Colonic mucosa (tissue), 4 donors: ENCODE data around the gene RGS12. TPM values are rescaled to one million over a fixed set of nuclear protein-coding genes. Genes with fewer than 3 reads are reported as not detected.

ENCODE experiments used
- DNase-seq: peaks from one replicate; pipeline ENCODE4 v3.0.0-alpha.2; 2020
- H3K27ac ChIP-seq: fragments of 200-600 bp; one replicate; pipeline ENCODE4 v1.8.0; 2021
- H3K27me3 ChIP-seq: fragments of 200-600 bp; one replicate; pipeline ENCODE4 v1.8.0; 2021
- H3K36me3 ChIP-seq: fragments of 200-600 bp; one replicate; pipeline ENCODE4 v1.8.0; 2021
- H3K4me1 ChIP-seq: fragments of 200-600 bp; one replicate; pipeline ENCODE4 v1.8.0; 2021; ENCODE audit warnings: mild to moderate bottlenecking
- H3K4me3 ChIP-seq: fragments of 200-600 bp; one replicate; pipeline ENCODE4 v1.8.0; 2021
- H3K9ac ChIP-seq, 2 donors: one replicate each; pipeline ENCODE4 v1.7.0; 2013; ENCODE audit warnings: control low read depth in 2 of 2, low read depth in 2 of 2, low read length in 2 of 2
- H3K9me3 ChIP-seq: fragments of 200-600 bp; one replicate; pipeline ENCODE4 v1.8.0; 2021
- intact Hi-C: fragments of 100-400 bp; cut with DNase I; formaldehyde crosslinking; loops from one replicate; pipeline ENCODE4 v1.14.1; 2022
- total RNA-seq, 2 donors: library from RNA; stranded (reverse); fragmentation: NEBNext Ultra II Directional in 1 of 2; extraction: Animal tissue kit (Norgen Biotek cat#: 25700) in 1 of 2; gene quantifications; one replicate each; pipeline ENCODE4 v1.2.1, GENCODE V29; 2021
- TF ChIP-seq, protein P1 (sequence below): fragments of 200-600 bp; IDR thresholded peaks from one replicate; pipeline ENCODE4 v1.8.0; 2022; ENCODE audit warnings: antibody characterized with exemption, mild to moderate bottlenecking
- donor health status: healthy.
- donor health status: DM: no; HTN: no; CAD: no.
- donor health status: DM: no; HTN: no; CAD: no.

The RGS12 gene
- total RNA-seq, 2 donors from 2014 or later, result 18.0 to 25.7 TPM

DNA sequence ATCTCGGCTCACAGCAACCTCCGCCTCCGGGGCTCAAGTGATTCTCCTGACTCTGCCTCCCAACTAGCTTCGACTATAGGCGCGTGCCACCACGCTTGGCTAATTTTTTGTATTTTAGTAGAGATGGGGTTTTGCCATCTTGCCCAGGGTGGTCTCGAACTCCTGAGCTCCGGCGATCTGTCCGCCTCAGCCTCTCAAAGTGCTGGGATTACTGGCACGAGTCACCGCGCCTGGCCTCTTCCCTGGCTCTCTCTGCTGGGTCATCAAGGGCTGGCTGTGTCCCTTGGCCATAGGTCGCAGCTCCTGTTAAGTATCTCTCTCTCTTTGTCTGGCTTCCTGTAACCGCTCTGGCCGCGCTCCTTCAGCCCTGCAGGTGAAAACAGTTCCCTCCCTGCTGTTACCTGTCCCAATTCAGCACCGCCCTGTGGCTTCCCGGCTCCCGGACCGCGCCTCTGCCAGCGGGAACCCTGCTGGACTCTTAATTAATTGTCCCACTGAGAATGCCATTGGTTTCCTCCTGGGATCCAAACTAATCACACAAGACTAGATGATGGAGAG, 1.3 kb upstream of the RGS12 start:
- H3K36me3 ChIP-seq, result no peaks in the 10 kb centered on the region
- TF ChIP-seq, protein P1, sequence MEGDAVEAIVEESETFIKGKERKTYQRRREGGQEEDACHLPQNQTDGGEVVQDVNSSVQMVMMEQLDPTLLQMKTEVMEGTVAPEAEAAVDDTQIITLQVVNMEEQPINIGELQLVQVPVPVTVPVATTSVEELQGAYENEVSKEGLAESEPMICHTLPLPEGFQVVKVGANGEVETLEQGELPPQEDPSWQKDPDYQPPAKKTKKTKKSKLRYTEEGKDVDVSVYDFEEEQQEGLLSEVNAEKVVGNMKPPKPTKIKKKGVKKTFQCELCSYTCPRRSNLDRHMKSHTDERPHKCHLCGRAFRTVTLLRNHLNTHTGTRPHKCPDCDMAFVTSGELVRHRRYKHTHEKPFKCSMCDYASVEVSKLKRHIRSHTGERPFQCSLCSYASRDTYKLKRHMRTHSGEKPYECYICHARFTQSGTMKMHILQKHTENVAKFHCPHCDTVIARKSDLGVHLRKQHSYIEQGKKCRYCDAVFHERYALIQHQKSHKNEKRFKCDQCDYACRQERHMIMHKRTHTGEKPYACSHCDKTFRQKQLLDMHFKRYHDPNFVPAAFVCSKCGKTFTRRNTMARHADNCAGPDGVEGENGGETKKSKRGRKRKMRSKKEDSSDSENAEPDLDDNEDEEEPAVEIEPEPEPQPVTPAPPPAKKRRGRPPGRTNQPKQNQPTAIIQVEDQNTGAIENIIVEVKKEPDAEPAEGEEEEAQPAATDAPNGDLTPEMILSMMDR, result no peak
- H3K4me3 ChIP-seq, result peak overlapping the region; percentile 74
- intact Hi-C loops, result no loop called here
- peaks cover 2% of the 10 kb centered on the region for H3K4me1 ChIP-seq
- DNase-seq, result peak; percentile 73
- H3K9ac ChIP-seq, result peak overlapping the region; percentile 78 to 88
- peak overlapping the region; percentile 96 for H3K27ac ChIP-seq
- H3K9me3 ChIP-seq, result no peaks in the 10 kb centered on the region
- peaks cover 4% of the 10 kb centered on the region for H3K27me3 ChIP-seq

DNA sequence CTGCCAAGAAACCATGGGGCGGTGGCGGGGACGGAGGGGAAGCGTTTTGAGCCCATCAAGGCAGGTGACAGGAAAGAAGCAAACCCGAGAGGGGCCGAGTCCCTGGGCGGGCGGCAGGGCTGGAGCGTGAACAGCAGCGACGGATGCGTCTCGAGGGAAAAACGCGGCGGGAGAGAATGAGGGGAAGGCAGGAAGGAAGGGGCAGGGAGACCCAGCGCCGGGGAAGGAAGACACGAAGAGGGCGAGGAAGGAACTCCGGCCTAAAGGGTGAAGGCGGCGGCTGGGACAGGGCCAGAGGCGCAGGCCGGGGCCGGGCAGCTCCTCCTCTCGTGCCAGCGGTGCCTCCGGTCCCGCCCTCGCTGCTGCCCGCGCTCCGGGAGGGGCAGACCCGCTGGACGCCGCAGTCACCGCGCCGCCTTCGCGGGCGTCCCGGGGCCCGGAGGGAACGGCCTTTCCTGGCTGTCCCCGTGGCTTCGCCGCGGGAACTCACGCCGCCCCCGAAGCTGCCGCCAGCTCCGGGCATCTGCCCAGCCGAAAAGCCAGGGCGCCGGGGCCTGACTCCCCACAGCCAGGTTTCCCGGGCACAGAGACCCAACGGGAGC, 751 bp upstream of the RGS12 start:
- Histone ChIP-seq H3K27me3 (no peaks in the 10 kb centered on the region), H3K4me1 (peaks cover 2% of the 10 kb centered on the region), H3K9ac (peak overlapping the region; percentile 78 to 88), H3K36me3 (no peaks in the 10 kb centered on the region), H3K4me3 (peak overlapping the region; percentile 74), H3K9me3 (no peaks in the 10 kb centered on the region), H3K27ac (peak overlapping the region; percentile 96)
- peak; percentile 78 for DNase-seq
- intact Hi-C loops, result no loop called here
- TF ChIP-seq, protein P1, result no peak

DNA sequence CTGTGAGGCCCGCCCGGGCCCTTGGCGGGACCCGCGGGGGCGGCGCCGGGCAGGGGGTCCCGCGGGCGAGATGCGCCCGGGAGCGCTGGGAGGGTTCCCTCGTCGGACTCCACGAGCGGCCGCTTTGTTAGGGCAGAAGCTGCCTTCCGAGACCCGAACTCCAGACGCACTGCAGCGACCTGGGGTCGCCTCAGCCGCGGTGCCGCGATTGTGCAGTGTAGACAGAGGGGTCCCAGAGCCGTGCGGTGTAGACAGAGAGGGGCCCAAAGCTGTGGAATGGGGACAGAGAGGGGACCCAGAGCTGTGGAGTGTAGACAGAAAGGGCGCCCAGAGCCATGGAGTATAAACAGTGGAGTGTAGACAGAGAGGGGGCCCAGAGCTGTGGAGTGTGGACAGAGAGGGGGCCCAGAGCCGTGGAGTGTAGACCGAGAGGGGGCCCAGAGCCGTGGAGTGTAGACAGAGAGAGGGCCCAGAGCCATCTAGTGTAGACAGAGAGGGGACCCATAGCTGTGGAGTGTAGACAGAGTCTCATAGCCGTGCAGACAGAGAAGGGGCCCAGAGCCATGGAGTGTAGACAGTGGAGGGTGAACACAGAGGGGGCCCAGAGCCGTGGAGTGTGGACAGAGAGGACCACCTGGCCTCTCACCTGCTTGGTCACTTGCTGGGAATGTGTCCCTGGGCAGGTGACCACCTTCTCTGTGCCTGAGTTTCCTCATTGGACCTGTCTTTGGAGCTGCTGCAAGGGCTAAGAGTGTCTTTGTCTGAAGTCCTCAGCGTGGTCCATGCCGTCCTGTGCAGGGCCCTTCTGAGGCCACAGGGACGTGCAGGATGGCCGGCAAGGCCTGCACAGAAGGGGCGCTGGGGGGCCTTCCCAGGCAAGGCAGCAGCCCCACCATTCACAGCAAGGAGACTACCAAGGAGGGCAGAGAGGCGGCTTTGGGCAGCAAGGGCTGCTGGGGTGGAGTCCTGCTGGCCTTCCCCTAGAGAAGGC, 875 bp downstream of the RGS12 start:
- Histone ChIP-seq H3K4me1 (peaks cover 2% of the 10 kb centered on the region), H3K9me3 (no peaks in the 10 kb centered on the region), H3K27ac (peak overlapping the region; percentile 47), H3K9ac (peak overlapping the region; percentile 73 to 75), H3K4me3 (peak overlapping the region; percentile 51), H3K27me3 (no peaks in the 10 kb centered on the region), H3K36me3 (no peaks in the 10 kb centered on the region)
- DNase-seq, result peak; percentile 23
- intact Hi-C loops, result no loop called here
- TF ChIP-seq, protein P1, result no peak

DNA sequence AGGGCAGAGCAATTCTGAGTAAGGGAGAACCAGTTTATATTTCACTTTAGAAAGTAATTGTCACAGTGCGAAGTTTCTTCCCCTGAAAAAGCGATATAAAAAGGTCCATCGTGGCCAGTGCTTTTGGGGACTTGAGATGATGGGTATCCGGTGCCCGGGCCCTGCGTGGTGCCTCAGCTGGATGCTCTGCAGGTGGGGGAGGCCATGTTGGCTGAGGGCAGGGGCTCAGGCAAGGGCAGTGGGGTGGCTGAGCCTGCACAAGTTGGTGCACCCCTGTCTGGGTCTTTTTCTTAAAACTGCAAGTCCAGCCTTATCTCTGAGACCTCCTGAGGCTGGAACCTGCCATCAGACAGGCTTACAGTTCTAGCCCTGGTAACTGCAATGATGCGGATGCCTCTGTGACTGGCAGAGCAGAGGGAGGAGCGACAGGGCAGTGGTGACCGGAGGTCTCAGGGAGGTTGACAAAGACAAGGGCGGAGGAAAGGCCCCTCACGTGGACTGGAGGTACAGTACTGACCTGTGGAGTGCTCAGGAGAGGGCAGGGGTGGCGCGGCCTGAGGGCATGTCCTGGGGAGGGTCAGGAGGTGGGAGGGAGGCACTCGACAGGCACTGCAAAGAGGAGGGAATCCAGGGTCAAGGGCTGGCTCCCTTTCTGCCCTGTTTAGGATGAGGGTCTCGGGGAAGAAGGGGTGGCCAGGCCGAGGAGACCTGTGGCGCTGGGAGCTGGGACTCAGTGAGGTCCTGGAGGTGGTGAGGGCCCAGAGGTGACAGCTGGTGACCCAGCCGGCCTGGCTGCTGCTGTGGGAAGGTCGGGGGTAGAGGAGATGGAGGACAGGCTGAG, 1.8 kb downstream of the RGS12 start:
- Histone ChIP-seq H3K27me3 (no peaks in the 10 kb centered on the region), H3K4me3 (no peak overlapping the region), H3K36me3 (no peaks in the 10 kb centered on the region), H3K9me3 (no peaks in the 10 kb centered on the region), H3K4me1 (peaks cover 2% of the 10 kb centered on the region), H3K27ac (no peak overlapping the region), H3K9ac (no peak overlapping the region)
- DNase-seq, result no peak
- TF ChIP-seq, protein P1, result no peak
- intact Hi-C loops, result no loop called here
